Rectal smooth muscle tissue (tissue), 1 donor: ENCODE measurements around the gene RPS17.

Experiments used
- H3K27ac ChIP-seq: one replicate; pipeline ENCODE4 v1.7.0; 2013; ENCODE audit warnings: low read depth, low read length, inconsistent platforms
- H3K27me3 ChIP-seq: one replicate; pipeline ENCODE4 v1.7.0; 2013; ENCODE audit warnings: low read length; ENCODE audit not compliant: control insufficient read depth, insufficient read depth
- H3K36me3 ChIP-seq: one replicate; pipeline ENCODE4 v1.7.0; 2013; ENCODE audit warnings: low read length; ENCODE audit not compliant: control insufficient read depth, insufficient read depth
- H3K4me1 ChIP-seq: one replicate; pipeline ENCODE4 v1.7.0; 2013; ENCODE audit warnings: low read length; ENCODE audit not compliant: control insufficient read depth, insufficient read depth
- H3K4me3 ChIP-seq: one replicate; pipeline ENCODE4 v1.7.0; 2013; ENCODE audit warnings: low read length
- H3K9ac ChIP-seq: one replicate; pipeline ENCODE4 v1.7.0; 2013; ENCODE audit warnings: low read length

The RPS17 gene

GRCh38 chr15:82566690-82567089, 26.4 kb upstream of the RPS17 start:
- H3K4me3 ChIP-seq: no peak overlapping the region
- no peak overlapping the region for H3K9ac ChIP-seq
- no peaks in the 10 kb centered on the region for H3K27me3 ChIP-seq
- H3K4me1 ChIP-seq: peaks cover 7% of the 10 kb centered on the region
- no peaks in the 10 kb centered on the region for H3K36me3 ChIP-seq
- no peak overlapping the region for H3K27ac ChIP-seq

GRCh38 chr15:82558502-82558901, 18.2 kb upstream of the RPS17 start:
- Histone ChIP-seq H3K4me1 (no peaks in the 10 kb centered on the region), H3K27ac (no peak overlapping the region), H3K27me3 (no peaks in the 10 kb centered on the region), H3K36me3 (no peaks in the 10 kb centered on the region), H3K9ac (no peak overlapping the region), H3K4me3 (no peak overlapping the region)

- Histone ChIP-seq H3K4me1 (no peaks in the 10 kb centered on the region), H3K27ac (no peak overlapping the region), H3K27me3 (no peaks in the 10 kb centered on the region), H3K9ac (no peak overlapping the region), H3K36me3 (peaks cover 2% of the 10 kb centered on the region), H3K4me3 (no peak overlapping the region)
Measured at GRCh38 chr15:82556315-82557035, 16.2 kb upstream of the RPS17 start.

GRCh38 chr15:82554849-82555248, 14.6 kb upstream of the RPS17 start:
- Histone ChIP-seq H3K27me3 (no peaks in the 10 kb centered on the region), H3K4me1 (no peaks in the 10 kb centered on the region), H3K4me3 (no peak overlapping the region), H3K27ac (no peak overlapping the region), H3K9ac (no peak overlapping the region), H3K36me3 (peaks cover 2% of the 10 kb centered on the region)

- Histone ChIP-seq H3K36me3 (peaks cover 2% of the 10 kb centered on the region), H3K27me3 (no peaks in the 10 kb centered on the region), H3K9ac (no peak overlapping the region), H3K4me1 (no peaks in the 10 kb centered on the region), H3K4me3 (no peak overlapping the region), H3K27ac (no peak overlapping the region)
Measured at GRCh38 chr15:82554351-82554750, 14.1 kb upstream of the RPS17 start.

- peaks cover 2% of the 10 kb centered on the region for H3K36me3 ChIP-seq
Measured at GRCh38 chr15:82553846-82554245, 13.6 kb upstream of the RPS17 start.

GRCh38 chr15:82552861-82553260, 12.6 kb upstream of the RPS17 start:
- no peak overlapping the region for H3K27ac ChIP-seq
- no peak overlapping the region for H3K9ac ChIP-seq
- H3K36me3 ChIP-seq: peaks cover 2% of the 10 kb centered on the region

More at GRCh38 chr15:82553846-82554245, 13.6 kb upstream of the RPS17 start:
- Histone ChIP-seq H3K4me1 (no peaks in the 10 kb centered on the region), H3K9ac (no peak overlapping the region), H3K27ac (no peak overlapping the region), H3K27me3 (no peaks in the 10 kb centered on the region), H3K4me3 (no peak overlapping the region)

GRCh38 chr15:82551646-82552247, 11.5 kb upstream of the RPS17 start:
- peaks cover 2% of the 10 kb centered on the region for H3K36me3 ChIP-seq

More at GRCh38 chr15:82552861-82553260, 12.6 kb upstream of the RPS17 start:
- Histone ChIP-seq H3K4me1 (no peaks in the 10 kb centered on the region), H3K4me3 (no peak overlapping the region), H3K27me3 (no peaks in the 10 kb centered on the region)

GRCh38 chr15:82549199-82549665, 9.0 kb upstream of the RPS17 start:
- Histone ChIP-seq H3K27me3 (no peaks in the 10 kb centered on the region), H3K4me3 (no peak overlapping the region), H3K9ac (no peak overlapping the region), H3K27ac (no peak overlapping the region), H3K36me3 (peaks cover 2% of the 10 kb centered on the region), H3K4me1 (no peaks in the 10 kb centered on the region)

More at GRCh38 chr15:82551646-82552247, 11.5 kb upstream of the RPS17 start:
- H3K9ac ChIP-seq: no peak overlapping the region
- no peaks in the 10 kb centered on the region for H3K27me3 ChIP-seq
- no peak overlapping the region for H3K27ac ChIP-seq
- H3K4me3 ChIP-seq: no peak overlapping the region
- H3K4me1 ChIP-seq: no peaks in the 10 kb centered on the region

- no peak overlapping the region for H3K9ac ChIP-seq
- no peak overlapping the region for H3K27ac ChIP-seq
- no peak overlapping the region for H3K4me3 ChIP-seq
- peaks cover 2% of the 10 kb centered on the region for H3K36me3 ChIP-seq
- H3K27me3 ChIP-seq: no peaks in the 10 kb centered on the region
- H3K4me1 ChIP-seq: no peaks in the 10 kb centered on the region
Measured at GRCh38 chr15:82548700-82549099, 8.4 kb upstream of the RPS17 start.

- Histone ChIP-seq H3K27me3 (no peaks in the 10 kb centered on the region), H3K9ac (no peak overlapping the region), H3K27ac (no peak overlapping the region), H3K4me1 (peaks cover 5% of the 10 kb centered on the region), H3K36me3 (no peaks in the 10 kb centered on the region), H3K4me3 (no peak overlapping the region)
Measured at GRCh38 chr15:82545478-82545877, 5.2 kb upstream of the RPS17 start.

GRCh38 chr15:82545002-82545401, 4.7 kb upstream of the RPS17 start:
- no peaks in the 10 kb centered on the region for H3K36me3 ChIP-seq

GRCh38 chr15:82544431-82544830, 4.2 kb upstream of the RPS17 start:
- Histone ChIP-seq H3K4me3 (no peak overlapping the region), H3K27ac (no peak overlapping the region), H3K4me1 (peaks cover 6% of the 10 kb centered on the region), H3K9ac (no peak overlapping the region), H3K27me3 (no peaks in the 10 kb centered on the region), H3K36me3 (no peaks in the 10 kb centered on the region)

More at GRCh38 chr15:82545002-82545401, 4.7 kb upstream of the RPS17 start:
- Histone ChIP-seq H3K27ac (no peak overlapping the region), H3K27me3 (no peaks in the 10 kb centered on the region), H3K9ac (no peak overlapping the region), H3K4me1 (peaks cover 5% of the 10 kb centered on the region), H3K4me3 (no peak overlapping the region)
